Lung (tissue), 12 donors: ENCODE measurements around the gene SMYD4. TPM values are rescaled to one million over a fixed set of nuclear protein-coding genes. Genes with fewer than 3 reads are reported as not detected.

Experiments
- ATAC-seq: fragments of 200-7000 bp; cut with Tn5 transposase; one replicate; pipeline ENCODE4 v1.9.1; 2020; ENCODE audit warnings: moderate number of reproducible peaks; ENCODE audit not compliant: insufficient read depth, low FRiP score
- DNase-seq, 3 donors: peaks; one replicate each; pipeline ENCODE4 v3.0.0-alpha.2; 2013 to 2017
- H3K27ac ChIP-seq, 2 donors: one replicate each; pipeline ENCODE4 v1.5.1; 2013; ENCODE audit warnings: mild to moderate bottlenecking in 2 of 2, moderate library complexity in 2 of 2, control low read depth in 1 of 2, inconsistent platforms in 1 of 2, low read depth in 1 of 2, low read length in 1 of 2
- H3K27me3 ChIP-seq, 3 donors: one replicate each; pipeline ENCODE4 v1.5.1; 2013; ENCODE audit warnings: low read length in 2 of 3; ENCODE audit not compliant: control insufficient read depth in 3 of 3, insufficient read depth in 3 of 3
- H3K36me3 ChIP-seq, 4 donors: one replicate each; pipeline ENCODE4 v1.5.1; 2013; ENCODE audit warnings: low read length in 4 of 4, mild to moderate bottlenecking in 1 of 4, moderate library complexity in 1 of 4; ENCODE audit not compliant: control insufficient read depth in 4 of 4, insufficient read depth in 4 of 4
- H3K4me1 ChIP-seq, 5 donors: one replicate each; pipeline ENCODE4 v1.5.1; 2013; ENCODE audit warnings: low read length in 5 of 5, mild to moderate bottlenecking in 2 of 5, moderate library complexity in 1 of 5; ENCODE audit not compliant: control insufficient read depth in 5 of 5, insufficient read depth in 5 of 5
- H3K4me3 ChIP-seq: one replicate; pipeline ENCODE4 v1.5.1; 2013; ENCODE audit warnings: mild to moderate bottlenecking, control low read depth, moderate library complexity
- H3K9ac ChIP-seq, 2 donors: one replicate each; pipeline ENCODE4 v1.5.1; 2013; ENCODE audit warnings: low read length in 2 of 2, control low read depth in 1 of 2; ENCODE audit not compliant: insufficient read depth in 1 of 2
- H3K9me3 ChIP-seq, 4 donors: one replicate each; pipeline ENCODE4 v1.5.1; 2013; ENCODE audit warnings: low read length in 3 of 4, mild to moderate bottlenecking in 1 of 4, moderate library complexity in 1 of 4; ENCODE audit not compliant: control insufficient read depth in 4 of 4, insufficient read depth in 3 of 4
- WGBS, 2 donors: extraction: QIAGEN DNeasy Blood & Tissue Kit; methylation state at CpG; one replicate each; pipeline ENCODE4 v1.1.7; 2013; 5-methylcytosine and 5-hydroxymethylcytosine counted together
- polyA plus RNA-seq, 2 donors: library from polyadenylated mRNA; stranded (reverse); fragments of 200-250 nt; gene quantifications; one replicate each; pipeline ENCODE4 v1.2.1, GENCODE V29; 2013
- total RNA-seq, 2 donors: library from RNA; depleted of rRNA in 1 of 2; stranded (reverse); fragments of >200 nt in 1 of 2; gene quantifications; one replicate each; pipeline ENCODE4 v1.2.1, GENCODE V29; 2014 to 2021
- TF ChIP-seq, protein P1 (sequence below): IDR thresholded peaks from 2 replicates; pipeline ENCODE4 v1.5.1; 2012; ENCODE audit warnings: mild to moderate bottlenecking; ENCODE audit errors: control extremely low read depth, extremely low read depth
- donor health status: control.
- donor health status: control.
- donor health status: Bipolar disorder and iron deficiency.
- donor health status: healthy.
- donor health status: DM: yes; HTN: yes; CAD: no.

Gene SMYD4
- total and polyA plus RNA-seq, 4 donors = 7.5 to 18.2 (median 11.2) TPM

DNA sequence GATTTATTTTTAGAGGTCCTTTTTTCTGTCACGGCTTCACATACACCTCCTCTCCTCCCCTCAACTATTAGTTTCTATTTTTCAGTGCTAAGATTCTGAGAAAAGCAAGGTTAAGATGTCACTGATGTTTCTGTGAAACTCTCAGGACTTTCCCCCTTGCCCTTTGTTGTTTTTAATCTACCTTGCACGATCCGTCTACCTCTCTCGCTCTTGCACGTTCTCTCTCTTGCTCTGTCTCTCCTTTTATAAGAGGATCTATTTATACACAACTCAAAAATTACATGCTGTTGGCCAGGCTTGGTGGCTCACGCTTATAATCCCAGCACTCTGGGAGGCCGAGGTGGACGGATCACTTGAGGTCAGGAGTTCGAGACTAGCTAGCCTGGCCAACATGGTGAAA, 43.7 kb upstream of the SMYD4 start:
- no peak overlapping the region for H3K27ac ChIP-seq
- no peaks in the 10 kb centered on the region for H3K4me1 ChIP-seq
- no peak overlapping the region for H3K9ac ChIP-seq
- H3K36me3 ChIP-seq = peaks cover 9 to 30% (median 20%) of the 10 kb centered on the region in 4 donors
- no peaks in the 10 kb centered on the region for H3K27me3 ChIP-seq
- 90 to 92% methylated on average over 9 of the region's 9 CpGs for WGBS, 2 donors
- no peak overlapping the region for H3K4me3 ChIP-seq
- ATAC-seq (no peak), DNase-seq (no peak)
- H3K9me3 ChIP-seq = no peaks in the 10 kb centered on the region
- TF ChIP-seq, protein P1, sequence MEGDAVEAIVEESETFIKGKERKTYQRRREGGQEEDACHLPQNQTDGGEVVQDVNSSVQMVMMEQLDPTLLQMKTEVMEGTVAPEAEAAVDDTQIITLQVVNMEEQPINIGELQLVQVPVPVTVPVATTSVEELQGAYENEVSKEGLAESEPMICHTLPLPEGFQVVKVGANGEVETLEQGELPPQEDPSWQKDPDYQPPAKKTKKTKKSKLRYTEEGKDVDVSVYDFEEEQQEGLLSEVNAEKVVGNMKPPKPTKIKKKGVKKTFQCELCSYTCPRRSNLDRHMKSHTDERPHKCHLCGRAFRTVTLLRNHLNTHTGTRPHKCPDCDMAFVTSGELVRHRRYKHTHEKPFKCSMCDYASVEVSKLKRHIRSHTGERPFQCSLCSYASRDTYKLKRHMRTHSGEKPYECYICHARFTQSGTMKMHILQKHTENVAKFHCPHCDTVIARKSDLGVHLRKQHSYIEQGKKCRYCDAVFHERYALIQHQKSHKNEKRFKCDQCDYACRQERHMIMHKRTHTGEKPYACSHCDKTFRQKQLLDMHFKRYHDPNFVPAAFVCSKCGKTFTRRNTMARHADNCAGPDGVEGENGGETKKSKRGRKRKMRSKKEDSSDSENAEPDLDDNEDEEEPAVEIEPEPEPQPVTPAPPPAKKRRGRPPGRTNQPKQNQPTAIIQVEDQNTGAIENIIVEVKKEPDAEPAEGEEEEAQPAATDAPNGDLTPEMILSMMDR = no peak

DNA sequence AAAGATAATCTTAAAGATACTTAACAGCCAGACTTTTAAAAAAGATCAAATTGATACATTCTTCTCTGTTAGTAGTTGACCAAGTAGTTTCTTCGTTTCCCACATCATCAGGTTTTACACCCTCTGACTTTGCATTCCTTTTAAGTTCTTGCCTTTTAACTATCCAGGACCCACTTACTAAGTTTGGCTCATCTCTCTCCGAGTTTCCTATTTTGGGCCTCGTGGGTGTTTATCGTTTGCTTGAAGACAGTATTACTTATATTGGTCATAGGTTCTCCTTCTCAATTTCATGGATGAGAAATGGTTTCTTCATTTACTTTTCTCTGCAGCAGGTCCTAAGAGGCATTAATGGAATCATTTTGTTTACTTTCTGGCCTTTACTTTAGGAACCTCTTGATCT, 43.3 kb upstream of the SMYD4 start:
- no peak for ATAC-seq
- TF ChIP-seq, protein P1 = no peak
- Histone ChIP-seq H3K27ac (no peak overlapping the region), H3K9me3 (no peaks in the 10 kb centered on the region), H3K4me1 (no peaks in the 10 kb centered on the region), H3K36me3 (peaks cover 9 to 30% (median 20%) of the 10 kb centered on the region in 4 donors), H3K27me3 (no peaks in the 10 kb centered on the region), H3K4me3 (no peak overlapping the region), H3K9ac (no peak overlapping the region)
- WGBS, 2 donors = 90 to 98% methylated on average over 4 of the region's 4 CpGs
- no peak for DNase-seq

DNA sequence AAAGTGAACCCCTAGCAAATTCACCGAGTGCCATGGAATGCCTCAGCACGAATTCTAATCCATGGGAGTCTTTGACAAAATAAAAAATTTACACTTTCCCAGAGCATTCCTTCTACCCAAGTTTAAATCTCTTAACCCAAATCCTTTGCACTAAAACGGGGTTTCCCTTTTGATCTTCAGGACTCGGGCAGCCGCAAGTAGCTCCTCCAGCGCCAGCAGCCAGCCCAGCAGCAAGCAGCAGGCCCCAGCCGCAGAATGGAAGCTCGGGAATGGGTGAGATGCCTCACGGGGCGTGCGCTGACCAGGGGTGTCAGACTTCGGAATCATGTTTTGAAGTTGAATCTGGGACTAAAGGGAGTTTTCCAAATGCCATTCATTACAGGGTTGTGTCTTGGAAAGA, 42.6 kb upstream of the SMYD4 start:
- DNase-seq (no peak), ATAC-seq (no peak)
- peaks cover 9 to 24% (median 17%) of the 10 kb centered on the region in 4 donors for H3K36me3 ChIP-seq
- H3K4me1 ChIP-seq = no peaks in the 10 kb centered on the region
- no peaks in the 10 kb centered on the region for H3K9me3 ChIP-seq
- H3K9ac ChIP-seq = no peak overlapping the region
- H3K27ac ChIP-seq = no peak overlapping the region
- no peaks in the 10 kb centered on the region for H3K27me3 ChIP-seq
- TF ChIP-seq, protein P1 = no peak
- H3K4me3 ChIP-seq = no peak overlapping the region
- WGBS, 2 donors = 95% methylated on average over 12 of the region's 12 CpGs

DNA sequence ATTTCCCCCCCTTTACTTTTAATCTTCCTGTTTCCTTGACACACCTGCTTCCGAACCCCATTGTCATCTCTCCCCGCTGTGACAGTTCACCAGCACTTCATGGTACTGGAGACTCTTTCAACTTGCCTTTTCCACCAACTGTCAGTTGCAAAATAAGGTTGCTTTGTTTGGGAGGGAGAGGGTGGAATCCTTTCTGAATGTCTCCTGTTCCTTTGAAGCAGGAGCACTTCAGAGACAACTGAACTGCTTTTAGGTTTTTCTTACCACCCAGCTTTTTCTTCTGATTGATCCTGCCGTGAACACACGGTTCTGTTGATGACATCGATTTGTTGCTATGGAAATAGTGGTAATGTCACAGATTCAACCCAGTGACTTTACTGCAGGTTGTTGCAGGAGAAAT, 42.1 kb upstream of the SMYD4 start:
- Histone ChIP-seq H3K4me3 (no peak overlapping the region), H3K27me3 (no peaks in the 10 kb centered on the region), H3K9ac (no peak overlapping the region), H3K9me3 (no peaks in the 10 kb centered on the region), H3K36me3 (peaks cover 9 to 21% (median 16%) of the 10 kb centered on the region in 4 donors), H3K27ac (no peak overlapping the region), H3K4me1 (no peaks in the 10 kb centered on the region)
- ATAC-seq (no peak), DNase-seq (no peak)
- WGBS, 2 donors = 83 to 92% methylated on average over 5 of the region's 5 CpGs
- TF ChIP-seq, protein P1 = no peak
